GM19397 (cell line): Measurements from ENCODE around the gene THOP1.
"Not testable (repeated sequence)": the region's sequence is repeated elsewhere in the genome, so short reads cannot be mapped to it uniquely, and the experiment has no call there.

Source experiments
- ATAC-seq: cut with Tn5 transposase; IDR thresholded peaks from one replicate; pipeline ENCODE4 v1.9.1; 2021; ENCODE audit warnings: mild to moderate bottlenecking, moderate library complexity; ENCODE audit not compliant: unreplicated experiment

THOP1 gene

GRCh38 chr19:2780284-2780683 lies 5.0 kb upstream of the THOP1 start:
- no peak for ATAC-seq

- ATAC-seq: no peak
Measured at GRCh38 chr19:2782329-2782935, 2.9 kb upstream of the THOP1 start.

- ATAC-seq: peak; percentile 64
Measured at GRCh38 chr19:2782936-2783780, 2.1 kb upstream of the THOP1 start, which contains the start of gene SGTA. SGTA (minus strand) TSS chr19:2783273; CDS start chr19:2769068, 14,205 bp downstream.

- ATAC-seq: no peak
Measured at GRCh38 chr19:2783781-2784145, 1.5 kb upstream of the THOP1 start.

- ATAC-seq: no peak
Measured at GRCh38 chr19:2787115-2787514, 1.8 kb downstream of the THOP1 start.

GRCh38 chr19:2788237-2788636 lies 2.9 kb downstream of the THOP1 start:
- no peak for ATAC-seq

- ATAC-seq: no peak
Measured at GRCh38 chr19:2790194-2790556, 4.9 kb downstream of the THOP1 start.

GRCh38 chr19:2790557-2791271 lies 5.4 kb downstream of the THOP1 start:
- no peak for ATAC-seq

GRCh38 chr19:2791440-2791839 lies 6.1 kb downstream of the THOP1 start:
- ATAC-seq: no peak

- no peak for ATAC-seq
Measured at GRCh38 chr19:2791876-2792275, 6.6 kb downstream of the THOP1 start.

- not testable (repeated sequence) for ATAC-seq
Measured at GRCh38 chr19:2792666-2793065, 7.4 kb downstream of the THOP1 start.

- no peak for ATAC-seq
Measured at GRCh38 chr19:2793126-2793525, 7.8 kb downstream of the THOP1 start.

GRCh38 chr19:2793577-2793976 lies 8.3 kb downstream of the THOP1 start:
- no peak for ATAC-seq

- ATAC-seq: no peak
Measured at GRCh38 chr19:2795827-2796658, 10.7 kb downstream of the THOP1 start.

GRCh38 chr19:2796659-2797266 lies 11.5 kb downstream of the THOP1 start:
- no peak for ATAC-seq

- no peak for ATAC-seq
Measured at GRCh38 chr19:2797280-2797679, 12.0 kb downstream of the THOP1 start.

- ATAC-seq: no peak
Measured at GRCh38 chr19:2798158-2798685, 12.9 kb downstream of the THOP1 start.

- no peak for ATAC-seq
Measured at GRCh38 chr19:2798733-2799132, 13.4 kb downstream of the THOP1 start.

GRCh38 chr19:2799273-2800020 lies 14.1 kb downstream of the THOP1 start:
- no peak for ATAC-seq

- no peak for ATAC-seq
Measured at GRCh38 chr19:2800506-2800905, 15.2 kb downstream of the THOP1 start.
